ENCODE data around the gene GAMT. TPM values are rescaled to one million over a fixed set of nuclear protein-coding genes. Genes with fewer than 3 reads are reported as not detected.

Gene GAMT
- total and polyA plus RNA-seq, 2 experiments from 2014 or later = 121 to 170 TPM

- 94% methylated on average over 20 of the region's 20 CpGs for WGBS (ENCODE audit: low lambda C conversion rate, missing lambda C conversion rate)
- no peak overlapping the region for H3K4me3 ChIP-seq
- no peaks in the 10 kb centered on the region for H3K9me2 ChIP-seq (replicated peaks; ENCODE audit: insufficient read depth)
- no peak for TF ChIP-seq EZH2 (IDR thresholded peaks at IDR 0.05; ENCODE audit: borderline replicate concordance)
- no peak for TF ChIP-seq EZH2phosphoT487 (IDR thresholded peaks at IDR 0.05; ENCODE audit: low read depth, severe bottlenecking, unreplicated experiment)
- no peak for TF ChIP-seq CTCF (IDR thresholded peaks at IDR 0.05; ENCODE audit: poor library complexity)
- H4K20me1 ChIP-seq (ENCODE audit: insufficient read depth, poor library complexity, severe bottlenecking) = no peaks in the 10 kb centered on the region
- H3K27me3 ChIP-seq = no peaks in the 10 kb centered on the region
- DNase-seq (ENCODE audit: low spot score) = no peak
- H3K9me3 ChIP-seq (ENCODE audit: low read depth) = no peaks in the 10 kb centered on the region
- no peaks in the 10 kb centered on the region for H3K4me1 ChIP-seq (ENCODE audit: insufficient read depth)
- no peak overlapping the region for H3K27ac ChIP-seq
- peaks cover 3% of the 10 kb centered on the region for H3K36me3 ChIP-seq (replicated peaks; ENCODE audit: insufficient read depth, low read depth)
- H2AFZ ChIP-seq = no peak overlapping the region
- H3K79me2 ChIP-seq = no peaks in the 10 kb centered on the region
- H3K4me2 ChIP-seq = no peak overlapping the region
These were observed 28.3 kb downstream of the GAMT start for GRCh38 chr19:1373042-1373533.

GRCh38 chr19:1370579-1371361 is 30.6 kb downstream of the GAMT start:
- no peak for TF ChIP-seq CTCF (IDR thresholded peaks at IDR 0.05; ENCODE audit: poor library complexity)
- no peak for TF ChIP-seq EZH2 (IDR thresholded peaks at IDR 0.05; ENCODE audit: borderline replicate concordance)
- TF ChIP-seq EZH2phosphoT487 (IDR thresholded peaks at IDR 0.05; ENCODE audit: low read depth, severe bottlenecking, unreplicated experiment) = no peak
- 96% methylated on average over 44 of the region's 52 CpGs for WGBS (ENCODE audit: low lambda C conversion rate, missing lambda C conversion rate)
- Histone ChIP-seq H3K4me2 (no peak overlapping the region), H3K79me2 (no peaks in the 10 kb centered on the region), H3K27me3 (no peaks in the 10 kb centered on the region), H3K4me3 (no peak overlapping the region), H3K36me3 (replicated peaks; ENCODE audit: insufficient read depth, low read depth) (peaks cover 3% of the 10 kb centered on the region), H3K4me1 (ENCODE audit: insufficient read depth) (no peaks in the 10 kb centered on the region), H3K27ac (no peak overlapping the region), H3K9me3 (ENCODE audit: low read depth) (no peaks in the 10 kb centered on the region), H3K9me2 (replicated peaks; ENCODE audit: insufficient read depth) (no peaks in the 10 kb centered on the region), H2AFZ (no peak overlapping the region), H4K20me1 (ENCODE audit: insufficient read depth, poor library complexity, severe bottlenecking) (no peaks in the 10 kb centered on the region)
- no peak for DNase-seq (ENCODE audit: low spot score)

- peaks cover 3% of the 10 kb centered on the region for H3K36me3 ChIP-seq (replicated peaks; ENCODE audit: insufficient read depth, low read depth)
These were observed 32.0 kb downstream of the GAMT start for GRCh38 chr19:1369214-1369805.

More at GRCh38 chr19:1369214-1369805, 32.0 kb downstream of the GAMT start:
- Histone ChIP-seq H3K9me2 (replicated peaks; ENCODE audit: insufficient read depth) (no peaks in the 10 kb centered on the region), H3K27me3 (no peaks in the 10 kb centered on the region), H3K4me1 (ENCODE audit: insufficient read depth) (no peaks in the 10 kb centered on the region), H3K9me3 (ENCODE audit: low read depth) (no peaks in the 10 kb centered on the region), H3K4me2 (no peak overlapping the region), H4K20me1 (ENCODE audit: insufficient read depth, poor library complexity, severe bottlenecking) (no peaks in the 10 kb centered on the region), H3K79me2 (no peaks in the 10 kb centered on the region), H3K27ac (no peak overlapping the region), H3K4me3 (no peak overlapping the region), H2AFZ (no peak overlapping the region)
- no peak for DNase-seq (ENCODE audit: low spot score)
- TF ChIP-seq CTCF (IDR thresholded peaks at IDR 0.05; ENCODE audit: poor library complexity) (no peak), EZH2 (IDR thresholded peaks at IDR 0.05; ENCODE audit: borderline replicate concordance) (no peak)
- WGBS (ENCODE audit: low lambda C conversion rate, missing lambda C conversion rate) = 96% methylated on average over 18 of the region's 18 CpGs

All from hepatocyte (in vitro differentiated cells).